ENCODE results near the gene NAA50. TPM values are rescaled to one million over a fixed set of nuclear protein-coding genes. Genes with fewer than 3 reads are reported as not detected.
A peak's percentile ranks its signal among the peaks of the same experiment; 100 is the strongest.

Gene NAA50
- total and polyA plus RNA-seq, 2 of the 13 experiments (the other 11 are each of a cell fraction or from before 2014, with no cell fraction given): 30.2 to 233 TPM

DNA sequence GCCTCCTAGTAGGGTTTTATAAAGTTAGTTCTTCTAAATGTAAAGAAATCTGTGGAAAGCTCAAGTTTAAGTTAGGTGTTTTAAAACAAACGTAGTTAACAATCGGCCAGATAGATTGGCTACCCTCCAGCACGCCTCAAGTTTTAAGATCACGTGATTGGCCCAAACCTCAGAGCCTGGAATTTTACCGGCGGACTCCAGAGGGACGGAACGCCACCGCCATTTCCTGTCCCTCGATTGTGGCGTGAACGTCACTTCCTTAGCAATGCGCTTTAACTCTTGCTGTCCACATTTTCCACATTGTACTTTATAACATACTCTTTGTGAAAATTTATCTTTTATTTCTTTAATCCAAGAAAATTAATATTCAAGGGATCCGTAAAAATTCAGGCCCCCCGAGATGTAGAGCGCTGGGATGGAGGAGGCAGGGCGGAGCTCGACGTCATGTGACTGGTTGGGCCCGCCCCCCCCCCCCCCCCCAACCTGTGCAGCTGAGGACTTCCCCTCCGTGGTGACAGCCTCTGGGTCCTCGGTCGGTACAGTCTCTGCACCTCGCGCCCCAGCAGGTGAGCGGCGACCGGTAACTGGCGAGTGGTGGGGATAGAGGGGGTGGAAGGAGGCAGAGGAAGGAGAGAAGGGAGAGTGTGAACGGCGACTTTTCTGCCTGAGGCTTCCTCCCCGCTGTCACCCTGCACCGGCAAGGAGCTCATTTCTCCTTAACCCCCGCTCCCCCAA is 666 bp upstream of the NAA50 start, which contains the start of gene ATP6V1A (continued):
- TF ChIP-seq, protein P1, sequence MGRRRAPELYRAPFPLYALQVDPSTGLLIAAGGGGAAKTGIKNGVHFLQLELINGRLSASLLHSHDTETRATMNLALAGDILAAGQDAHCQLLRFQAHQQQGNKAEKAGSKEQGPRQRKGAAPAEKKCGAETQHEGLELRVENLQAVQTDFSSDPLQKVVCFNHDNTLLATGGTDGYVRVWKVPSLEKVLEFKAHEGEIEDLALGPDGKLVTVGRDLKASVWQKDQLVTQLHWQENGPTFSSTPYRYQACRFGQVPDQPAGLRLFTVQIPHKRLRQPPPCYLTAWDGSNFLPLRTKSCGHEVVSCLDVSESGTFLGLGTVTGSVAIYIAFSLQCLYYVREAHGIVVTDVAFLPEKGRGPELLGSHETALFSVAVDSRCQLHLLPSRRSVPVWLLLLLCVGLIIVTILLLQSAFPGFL (CRISPR knock-in tag; IDR thresholded peaks at IDR 0.05): no peak
- TF ChIP-seq MATR3 (CRISPR knock-in tag; IDR thresholded peaks at IDR 0.05) (no peak), BHLHE40 (IDR thresholded peaks at IDR 0.05; ENCODE audit: low read length) (peak; percentile 91), NFIC (IDR thresholded peaks at IDR 0.05; ENCODE audit: low read length) (0 out of 2 replicates have a peak, but pooled peaks have one; percentile 82), PRPF4 (IDR thresholded peaks at IDR 0.05; ENCODE audit: low read depth, low read length, poor library complexity, severe bottlenecking) (no peak), TAF1 (CRISPR knock-in tag; IDR thresholded peaks at IDR 0.05) (peak; percentile 79), STAT5B (CRISPR knock-in tag; IDR thresholded peaks at IDR 0.05) (no peak), SRY (CRISPR knock-in tag; IDR thresholded peaks at IDR 0.05) (no peak; the same call in 1 of the 2 replicates), TEAD3 (CRISPR knock-in tag; optimal IDR thresholded peaks at IDR 0.05; ENCODE audit: borderline replicate concordance) (peak; percentile 80), ZFX (CRISPR knock-in tag; IDR thresholded peaks at IDR 0.05; ENCODE audit: low read depth) (no peak), HCFC1 (IDR thresholded peaks at IDR 0.05; ENCODE audit: low read depth, low read length) (peak; percentile 37; the same call in 1 of the 2 replicates), GATAD2A (CRISPR knock-in tag; IDR thresholded peaks at IDR 0.05) (peak; percentile 51; the same call in 1 of the 2 replicates), ZBTB38 (CRISPR knock-in tag; IDR thresholded peaks at IDR 0.05) (no peak)
- TF ChIP-seq, protein P2, sequence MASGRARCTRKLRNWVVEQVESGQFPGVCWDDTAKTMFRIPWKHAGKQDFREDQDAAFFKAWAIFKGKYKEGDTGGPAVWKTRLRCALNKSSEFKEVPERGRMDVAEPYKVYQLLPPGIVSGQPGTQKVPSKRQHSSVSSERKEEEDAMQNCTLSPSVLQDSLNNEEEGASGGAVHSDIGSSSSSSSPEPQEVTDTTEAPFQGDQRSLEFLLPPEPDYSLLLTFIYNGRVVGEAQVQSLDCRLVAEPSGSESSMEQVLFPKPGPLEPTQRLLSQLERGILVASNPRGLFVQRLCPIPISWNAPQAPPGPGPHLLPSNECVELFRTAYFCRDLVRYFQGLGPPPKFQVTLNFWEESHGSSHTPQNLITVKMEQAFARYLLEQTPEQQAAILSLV (CRISPR knock-in tag; IDR thresholded peaks at IDR 0.05; ENCODE audit: borderline replicate concordance): peak; percentile 64; the same call in 1 of the 2 replicates
- TF ChIP-seq, protein P3, sequence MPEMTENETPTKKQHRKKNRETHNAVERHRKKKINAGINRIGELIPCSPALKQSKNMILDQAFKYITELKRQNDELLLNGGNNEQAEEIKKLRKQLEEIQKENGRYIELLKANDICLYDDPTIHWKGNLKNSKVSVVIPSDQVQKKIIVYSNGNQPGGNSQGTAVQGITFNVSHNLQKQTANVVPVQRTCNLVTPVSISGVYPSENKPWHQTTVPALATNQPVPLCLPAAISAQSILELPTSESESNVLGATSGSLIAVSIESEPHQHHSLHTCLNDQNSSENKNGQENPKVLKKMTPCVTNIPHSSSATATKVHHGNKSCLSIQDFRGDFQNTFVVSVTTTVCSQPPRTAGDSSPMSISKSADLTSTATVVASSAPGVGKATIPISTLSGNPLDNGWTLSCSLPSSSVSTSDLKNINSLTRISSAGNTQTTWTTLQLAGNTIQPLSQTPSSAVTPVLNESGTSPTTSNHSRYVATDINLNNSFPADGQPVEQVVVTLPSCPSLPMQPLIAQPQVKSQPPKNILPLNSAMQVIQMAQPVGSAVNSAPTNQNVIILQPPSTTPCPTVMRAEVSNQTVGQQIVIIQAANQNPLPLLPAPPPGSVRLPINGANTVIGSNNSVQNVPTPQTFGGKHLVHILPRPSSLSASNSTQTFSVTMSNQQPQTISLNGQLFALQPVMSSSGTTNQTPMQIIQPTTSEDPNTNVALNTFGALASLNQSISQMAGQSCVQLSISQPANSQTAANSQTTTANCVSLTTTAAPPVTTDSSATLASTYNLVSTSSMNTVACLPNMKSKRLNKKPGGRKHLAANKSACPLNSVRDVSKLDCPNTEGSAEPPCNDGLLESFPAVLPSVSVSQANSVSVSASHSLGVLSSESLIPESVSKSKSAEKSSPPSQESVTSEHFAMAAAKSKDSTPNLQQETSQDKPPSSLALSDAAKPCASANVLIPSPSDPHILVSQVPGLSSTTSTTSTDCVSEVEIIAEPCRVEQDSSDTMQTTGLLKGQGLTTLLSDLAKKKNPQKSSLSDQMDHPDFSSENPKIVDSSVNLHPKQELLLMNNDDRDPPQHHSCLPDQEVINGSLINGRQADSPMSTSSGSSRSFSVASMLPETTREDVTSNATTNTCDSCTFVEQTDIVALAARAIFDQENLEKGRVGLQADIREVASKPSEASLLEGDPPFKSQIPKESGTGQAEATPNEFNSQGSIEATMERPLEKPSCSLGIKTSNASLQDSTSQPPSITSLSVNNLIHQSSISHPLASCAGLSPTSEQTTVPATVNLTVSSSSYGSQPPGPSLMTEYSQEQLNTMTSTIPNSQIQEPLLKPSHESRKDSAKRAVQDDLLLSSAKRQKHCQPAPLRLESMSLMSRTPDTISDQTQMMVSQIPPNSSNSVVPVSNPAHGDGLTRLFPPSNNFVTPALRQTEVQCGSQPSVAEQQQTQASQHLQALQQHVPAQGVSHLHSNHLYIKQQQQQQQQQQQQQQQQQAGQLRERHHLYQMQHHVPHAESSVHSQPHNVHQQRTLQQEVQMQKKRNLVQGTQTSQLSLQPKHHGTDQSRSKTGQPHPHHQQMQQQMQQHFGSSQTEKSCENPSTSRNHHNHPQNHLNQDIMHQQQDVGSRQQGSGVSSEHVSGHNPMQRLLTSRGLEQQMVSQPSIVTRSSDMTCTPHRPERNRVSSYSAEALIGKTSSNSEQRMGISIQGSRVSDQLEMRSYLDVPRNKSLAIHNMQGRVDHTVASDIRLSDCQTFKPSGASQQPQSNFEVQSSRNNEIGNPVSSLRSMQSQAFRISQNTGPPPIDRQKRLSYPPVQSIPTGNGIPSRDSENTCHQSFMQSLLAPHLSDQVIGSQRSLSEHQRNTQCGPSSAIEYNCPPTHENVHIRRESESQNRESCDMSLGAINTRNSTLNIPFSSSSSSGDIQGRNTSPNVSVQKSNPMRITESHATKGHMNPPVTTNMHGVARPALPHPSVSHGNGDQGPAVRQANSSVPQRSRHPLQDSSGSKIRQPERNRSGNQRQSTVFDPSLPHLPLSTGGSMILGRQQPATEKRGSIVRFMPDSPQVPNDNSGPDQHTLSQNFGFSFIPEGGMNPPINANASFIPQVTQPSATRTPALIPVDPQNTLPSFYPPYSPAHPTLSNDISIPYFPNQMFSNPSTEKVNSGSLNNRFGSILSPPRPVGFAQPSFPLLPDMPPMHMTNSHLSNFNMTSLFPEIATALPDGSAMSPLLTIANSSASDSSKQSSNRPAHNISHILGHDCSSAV (CRISPR knock-in tag; IDR thresholded peaks at IDR 0.05; ENCODE audit: borderline replicate concordance): no peak
- TF ChIP-seq, protein P4, sequence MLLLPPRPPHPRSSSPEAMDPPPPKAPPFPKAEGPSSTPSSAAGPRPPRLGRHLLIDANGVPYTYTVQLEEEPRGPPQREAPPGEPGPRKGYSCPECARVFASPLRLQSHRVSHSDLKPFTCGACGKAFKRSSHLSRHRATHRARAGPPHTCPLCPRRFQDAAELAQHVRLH (CRISPR knock-in tag; IDR thresholded peaks at IDR 0.05; ENCODE audit: borderline replicate concordance, low read depth): no peak; the same call in 1 of the 2 replicates
- TF ChIP-seq, protein P5, sequence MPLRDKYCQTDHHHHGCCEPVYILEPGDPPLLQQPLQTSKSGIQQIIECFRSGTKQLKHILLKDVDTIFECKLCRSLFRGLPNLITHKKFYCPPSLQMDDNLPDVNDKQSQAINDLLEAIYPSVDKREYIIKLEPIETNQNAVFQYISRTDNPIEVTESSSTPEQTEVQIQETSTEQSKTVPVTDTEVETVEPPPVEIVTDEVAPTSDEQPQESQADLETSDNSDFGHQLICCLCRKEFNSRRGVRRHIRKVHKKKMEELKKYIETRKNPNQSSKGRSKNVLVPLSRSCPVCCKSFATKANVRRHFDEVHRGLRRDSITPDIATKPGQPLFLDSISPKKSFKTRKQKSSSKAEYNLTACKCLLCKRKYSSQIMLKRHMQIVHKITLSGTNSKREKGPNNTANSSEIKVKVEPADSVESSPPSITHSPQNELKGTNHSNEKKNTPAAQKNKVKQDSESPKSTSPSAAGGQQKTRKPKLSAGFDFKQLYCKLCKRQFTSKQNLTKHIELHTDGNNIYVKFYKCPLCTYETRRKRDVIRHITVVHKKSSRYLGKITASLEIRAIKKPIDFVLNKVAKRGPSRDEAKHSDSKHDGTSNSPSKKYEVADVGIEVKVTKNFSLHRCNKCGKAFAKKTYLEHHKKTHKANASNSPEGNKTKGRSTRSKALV (CRISPR knock-in tag; IDR thresholded peaks at IDR 0.05): no peak

All from HepG2 (cell line).